Psoas muscle (tissue), 8 donors: ENCODE results near the gene LRRC1. TPM values are rescaled to one million over a fixed set of nuclear protein-coding genes. Genes with fewer than 3 reads are reported as not detected.

Experiments used
- ATAC-seq, 4 donors: fragments of 200-7000 bp; cut with Tn5 transposase; one replicate each; pipeline ENCODE4 v1.9.1; 2020; ENCODE audit warnings: moderate library complexity in 3 of 4, mild to moderate bottlenecking in 2 of 4
- DNase-seq, 2 donors: peaks; one replicate each; pipeline ENCODE4 v3.0.0-alpha.2; 2020
- H3K27ac ChIP-seq: fragments of 200-600 bp; one replicate; pipeline ENCODE4 v1.8.0; 2022
- H3K27me3 ChIP-seq, 3 donors: fragments of 200-600 bp in 1 of 3; one replicate each; pipeline versions ENCODE4 v1.6.1 to v1.8.0; 2013 to 2022; ENCODE audit warnings: low read length in 2 of 3, mild to moderate bottlenecking in 2 of 3, moderate library complexity in 1 of 3; ENCODE audit not compliant: insufficient read depth in 3 of 3
- H3K36me3 ChIP-seq, 2 donors: fragments of 200-600 bp in 1 of 2; one replicate each; pipeline versions ENCODE4 v1.6.1 to v1.8.0; 2013 to 2022; ENCODE audit warnings: low read depth in 1 of 2, mild to moderate bottlenecking in 1 of 2, moderate library complexity in 1 of 2; ENCODE audit not compliant: insufficient read depth in 1 of 2
- H3K4me1 ChIP-seq: fragments of 200-600 bp; one replicate; pipeline ENCODE4 v1.8.0; 2022
- H3K4me3 ChIP-seq: fragments of 200-600 bp; one replicate; pipeline ENCODE4 v1.8.0; 2022; ENCODE audit warnings: mild to moderate bottlenecking
- H3K9me3 ChIP-seq: fragments of 200-600 bp; one replicate; pipeline ENCODE4 v1.8.0; 2022
- CTCF ChIP-seq: fragments of 200-600 bp; IDR thresholded peaks from one replicate; pipeline ENCODE4 v1.8.0; 2022; ENCODE audit warnings: antibody characterized with exemption
- WGBS, 3 donors: extraction: QIAGEN DNeasy Blood & Tissue Kit; methylation state at CpG; one replicate each; pipeline versions ENCODE4 v1.1.6 to v1.1.7; 2013; 5-methylcytosine and 5-hydroxymethylcytosine counted together
- intact Hi-C, 2 donors: fragments of 100-400 bp; cut with DNase I; formaldehyde crosslinking; loops; one replicate each; pipeline versions ENCODE4 v1.11.0 to v1.14.2; 2022
- long read RNA-seq, 2 donors: library from polyadenylated mRNA; unstranded; transcript quantifications; one replicate each; pipeline ENCODE4 v2.0.0, GENCODE V29; 2021
- polyA plus RNA-seq, 3 donors: library from polyadenylated mRNA; stranded (reverse); fragments of 200-250 nt; gene quantifications; one replicate each; pipeline ENCODE4 v1.2.3, GENCODE V29; 2013
- total RNA-seq, 4 donors: library from RNA; stranded (reverse); fragmentation: NEBNext Ultra II Directional in 2 of 4; extraction: Animal tissue kit (Norgen Biotek cat#: 25700) in 2 of 4; gene quantifications; one replicate each; pipeline versions ENCODE4 v1.2.1 to v1.2.4, GENCODE V29; 2021 to 2023
- donor health status: healthy with polysubstance abuse.
- donor health status: DM: no; HTN: no; CAD: no; lungs with moderate emphysema.
- donor health status: Bipolar disorder and iron deficiency.
- donor health status: healthy.
- donor health status: DM: yes; HTN: yes; CAD: no.
- donor health status: DM: no; HTN: no; CAD: no.
- donor health status: DM: no; HTN: no; CAD: no.
- donor health status: DM: yes; HTN: yes; CAD: no.

The LRRC1 gene
- total RNA-seq (1 to 10 TPM in 1 of 4 donors, under 1 TPM in 3; 0.42 to 1.1 (median 0.73) TPM), polyA plus RNA-seq (under 1 TPM; 0.39 to 0.46 (median 0.44) TPM)
- long read RNA-seq, donor 1, result 0 reads
- long read RNA-seq, donor 2, partial matches to known transcripts, result 0 of 2 reads
- long read RNA-seq, donor 2, other reads (novel, unspliced or antisense), result 0 of 2 reads

- H3K27ac ChIP-seq, result no peak within 1 kb of the TSS
- H3K4me1 ChIP-seq, result peaks cover 4% of the 10 kb centered on the region
- DNase-seq, result peak; percentile 90 to 91
- intact Hi-C loops, result loop anchor here in 1 of 2 donors (5.0 kb wide), 1 partner anchor 162 kb away; no protein-coding TSS in a partner anchor
- TF ChIP-seq CTCF, result no peak
- peaks cover 3 to 50% (median 5%) of the 10 kb centered on the region in 3 donors for H3K27me3 ChIP-seq
- H3K36me3 ChIP-seq, result no peaks in the 10 kb centered on the region
- peak; percentile 76 to 93 (median 84) for ATAC-seq
- peak within 1 kb of the TSS; percentile 79 for H3K4me3 ChIP-seq
- peaks cover 9% of the 10 kb centered on the region for H3K9me3 ChIP-seq
- 0 to 1% (median 0%) methylated on average over 44 to 75 of the region's 75 CpGs for WGBS, 3 donors
Observed at GRCh38 chr6:53794720-53795339, at the start of gene LRRC1. Gene LRRC1 (plus strand): TSS chr6:53795005. CDS start chr6:53795257, 252 bp downstream.

DNA sequence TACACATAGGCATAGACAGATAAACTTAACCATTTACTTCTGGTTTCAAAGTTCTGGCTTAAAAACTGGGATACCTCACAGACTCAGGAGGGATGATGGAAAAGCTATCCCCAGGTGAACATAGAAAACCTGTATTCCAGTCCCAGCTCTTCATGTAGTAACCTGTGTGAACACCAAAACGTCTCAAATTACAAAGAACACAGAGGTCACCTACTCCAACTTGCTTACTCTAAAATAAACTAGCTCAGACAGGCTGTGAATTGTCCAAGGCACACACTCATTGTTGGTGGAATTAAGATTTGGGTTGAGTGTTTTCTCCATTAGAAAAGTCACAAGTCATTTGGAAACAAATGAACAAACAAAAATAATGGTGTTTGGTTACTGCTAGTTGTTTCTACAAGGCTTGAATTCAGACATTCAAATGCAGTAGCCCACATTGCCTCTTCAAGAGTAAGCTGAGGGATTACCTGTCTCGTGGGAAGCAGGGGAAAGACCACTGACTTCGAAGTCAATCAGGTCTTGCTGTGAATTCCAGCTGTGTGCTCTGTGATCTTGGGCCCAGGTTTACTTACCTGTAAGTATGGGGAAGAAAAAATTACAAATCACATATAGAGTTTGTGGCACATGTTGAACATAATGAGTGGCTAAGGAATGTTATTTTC, 48.2 kb upstream of the LRRC1 start:
- no peak for TF ChIP-seq CTCF
- Histone ChIP-seq H3K4me1 (no peaks in the 10 kb centered on the region), H3K27me3 (peaks cover 0 to 3% (median 0%) of the 10 kb centered on the region in 3 donors), H3K27ac (no peak overlapping the region), H3K9me3 (no peaks in the 10 kb centered on the region), H3K36me3 (no peaks in the 10 kb centered on the region), H3K4me3 (no peak overlapping the region)
- ATAC-seq (no peak), DNase-seq (no peak)
- WGBS, 3 donors, result 24 to 37% (median 28%) methylated on average over 3 of the region's 3 CpGs
- intact Hi-C loops, result no loop called here

DNA sequence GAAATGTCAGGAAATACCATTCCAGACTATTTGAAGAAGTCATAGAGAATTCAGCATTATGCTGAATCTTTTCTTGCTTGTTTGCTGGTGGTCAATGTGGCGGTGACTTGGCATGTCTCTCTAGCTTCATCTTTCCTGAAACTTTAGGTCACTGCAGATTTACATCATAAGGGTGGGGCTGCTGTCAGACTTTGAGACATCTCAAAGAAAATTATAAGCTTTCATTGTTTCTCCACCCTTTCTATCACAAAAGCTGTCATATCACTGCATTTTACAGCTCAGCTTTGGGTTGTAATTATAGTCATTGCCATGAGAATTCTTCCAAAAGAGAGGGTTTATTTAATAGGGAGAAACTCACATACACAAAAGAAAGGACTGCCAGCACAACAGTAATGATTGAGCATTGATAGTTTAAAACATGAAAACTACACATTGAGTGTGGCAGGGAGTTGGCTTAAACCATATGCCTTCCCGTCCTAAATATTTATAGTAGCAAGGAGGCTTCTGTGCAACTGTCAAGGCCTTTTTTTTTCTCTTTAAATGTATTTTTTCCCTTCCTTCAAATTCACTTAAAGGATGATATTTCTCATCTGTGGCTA, 44.7 kb upstream of the LRRC1 start:
- H3K27me3 ChIP-seq, result peaks cover 0 to 3% (median 0%) of the 10 kb centered on the region in 3 donors
- H3K4me1 ChIP-seq, result no peaks in the 10 kb centered on the region
- H3K36me3 ChIP-seq, result no peaks in the 10 kb centered on the region
- intact Hi-C loops, result no loop called here
- no peak overlapping the region for H3K4me3 ChIP-seq
- TF ChIP-seq CTCF, result no peak
- no peaks in the 10 kb centered on the region for H3K9me3 ChIP-seq
- H3K27ac ChIP-seq, result no peak overlapping the region
- no peak for DNase-seq
- WGBS, 3 donors, result 77 to 82% (median 78%) methylated on average over 2 of the region's 2 CpGs
- no peak for ATAC-seq

- Histone ChIP-seq H3K4me3 (no peak overlapping the region), H3K9me3 (no peaks in the 10 kb centered on the region), H3K4me1 (no peaks in the 10 kb centered on the region), H3K27ac (no peak overlapping the region), H3K27me3 (peaks cover 0 to 3% (median 0%) of the 10 kb centered on the region in 3 donors), H3K36me3 (no peaks in the 10 kb centered on the region)
- DNase-seq, result no peak
- 0 to 56% (median 32%) methylated on average over 1 of the region's 1 CpG for WGBS, 3 donors
- intact Hi-C loops, result no loop called here
- no peak for TF ChIP-seq CTCF
- ATAC-seq, result no peak
Observed at GRCh38 chr6:53751417-53751816, 43.4 kb upstream of the LRRC1 start.
